ENCODE measurements around the gene COL25A1.

The COL25A1 gene

DNA sequence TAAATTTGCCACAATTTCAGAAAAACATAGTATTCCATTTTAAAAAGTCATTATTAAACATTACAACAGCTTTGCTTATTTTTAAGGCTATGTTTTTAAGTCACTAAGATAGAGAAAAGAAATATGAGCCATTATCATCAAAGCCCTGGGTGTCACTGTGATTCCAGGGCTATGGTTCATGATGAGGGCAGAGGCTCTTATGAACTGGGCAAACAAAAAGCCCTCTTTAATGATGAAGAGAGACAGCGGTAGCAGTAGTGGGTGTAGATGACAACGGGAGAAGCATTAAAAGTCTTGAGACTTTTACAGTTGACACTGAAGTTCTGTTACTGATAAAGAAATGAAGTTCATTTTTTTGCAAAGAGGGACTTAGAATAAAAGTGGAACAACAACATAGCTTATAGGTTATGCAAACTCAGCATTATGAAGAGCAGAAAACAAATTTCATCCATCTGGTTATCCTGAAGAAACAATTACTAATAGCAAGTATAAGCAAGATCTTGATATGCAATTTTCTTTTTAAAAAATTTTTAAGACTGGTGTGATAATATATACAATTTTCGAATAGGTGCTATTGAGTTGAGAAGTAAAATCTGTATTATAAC, 336.9 kb downstream of the COL25A1 start:
- no peak for TF ChIP-seq CTCF (IDR thresholded peaks at IDR 0.05; ENCODE audit: extremely low read depth, missing control alignments)
- DNase-seq (ENCODE audit: low spot score): no peak

DNA sequence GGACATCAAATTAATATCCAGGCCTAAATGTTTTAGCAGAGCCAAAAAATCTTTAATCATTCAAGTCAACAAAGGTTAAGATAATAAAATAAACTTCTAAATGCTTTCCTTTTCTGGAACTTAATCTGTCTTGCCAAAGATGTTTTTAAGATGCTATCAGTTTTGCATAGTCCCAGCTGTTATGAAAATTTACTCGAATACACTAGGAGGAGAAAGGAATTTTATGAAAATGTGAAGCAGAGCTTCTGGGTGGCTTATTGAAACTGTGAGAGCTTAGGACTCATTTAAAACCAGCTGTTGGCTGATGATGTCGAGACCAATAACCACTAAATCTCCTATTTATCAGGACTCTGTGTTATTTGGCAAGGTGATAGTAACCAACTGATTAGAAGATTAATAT, 337.4 kb downstream of the COL25A1 start:
- DNase-seq (ENCODE audit: low spot score): no peak

GRCh38 chr4:108963910-108964309, 338.5 kb downstream of the COL25A1 start:
- TF ChIP-seq CTCF (IDR thresholded peaks at IDR 0.05; ENCODE audit: extremely low read depth, missing control alignments): no peak
- no peak for DNase-seq (ENCODE audit: low spot score)

More for the DNA sequence above, 337.4 kb downstream of the COL25A1 start:
- TF ChIP-seq CTCF (IDR thresholded peaks at IDR 0.05; ENCODE audit: extremely low read depth, missing control alignments): no peak

GRCh38 chr4:108959491-108959890, 343.0 kb downstream of the COL25A1 start:
- DNase-seq (ENCODE audit: low spot score): no peak
- no peak for TF ChIP-seq CTCF (IDR thresholded peaks at IDR 0.05; ENCODE audit: extremely low read depth, missing control alignments)

GRCh38 chr4:108954880-108955279, 347.6 kb downstream of the COL25A1 start:
- no peak for DNase-seq (ENCODE audit: low spot score)
- no peak for TF ChIP-seq CTCF (IDR thresholded peaks at IDR 0.05; ENCODE audit: extremely low read depth, missing control alignments)

GRCh38 chr4:108953941-108954340, 348.5 kb downstream of the COL25A1 start:
- TF ChIP-seq CTCF (IDR thresholded peaks at IDR 0.05; ENCODE audit: extremely low read depth, missing control alignments): no peak
- DNase-seq (ENCODE audit: low spot score): no peak

DNA sequence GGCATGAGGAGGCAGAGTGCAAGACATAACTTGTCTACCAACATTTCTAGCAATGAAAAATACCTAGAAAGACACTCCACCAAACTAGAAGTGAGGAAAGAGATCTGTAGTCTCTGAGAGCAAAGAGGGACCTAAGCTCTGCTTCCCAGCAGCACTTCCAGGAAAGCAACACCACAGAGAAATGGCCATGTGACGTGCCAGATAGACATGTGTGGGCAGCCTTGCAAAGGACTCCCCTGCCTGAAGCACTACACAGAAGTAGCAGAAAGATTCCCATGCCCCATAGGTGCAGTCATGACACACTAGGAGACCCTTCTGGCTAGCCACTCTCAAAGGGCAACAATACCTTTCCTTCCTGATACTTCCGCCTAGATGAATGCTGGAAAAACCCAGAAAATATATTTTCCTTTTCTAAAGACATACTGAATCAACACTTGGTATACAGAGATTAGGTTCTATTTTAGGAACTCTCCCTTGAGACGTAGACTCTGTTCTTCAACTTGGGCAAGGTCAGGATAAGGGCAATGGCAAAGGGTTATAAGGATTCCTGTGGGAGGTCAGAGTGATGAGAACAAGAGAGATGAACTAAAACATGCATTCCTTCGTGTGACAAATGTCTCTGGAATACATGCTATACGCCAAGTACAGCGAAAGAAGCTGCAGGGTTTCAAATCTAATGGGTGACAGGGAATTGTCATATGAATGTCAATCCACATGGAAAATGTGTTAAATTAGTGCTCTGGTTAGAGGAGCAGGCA, 352.1 kb downstream of the COL25A1 start:
- no peak for DNase-seq (ENCODE audit: low spot score)
- no peak for TF ChIP-seq CTCF (IDR thresholded peaks at IDR 0.05; ENCODE audit: extremely low read depth, missing control alignments)
